OCI-LY3 (cell line): ENCODE data around the gene HIGD1C.
"Not testable (repeated sequence)": the region's sequence is repeated elsewhere in the genome, so short reads cannot be mapped to it uniquely, and the experiment has no call there.

Experiments used
- H2AFZ ChIP-seq: fragments of 200-600, 300-600 bp; shearing (Covaris generic); 2 replicates; pipeline ENCODE4 v1.6.0; 2014; ENCODE audit warnings: antibody characterized with exemption, low read depth, low read length
- H3K27ac ChIP-seq: fragments of 200-600, 300-600 bp; sonication (generic); 2 replicates; pipeline ENCODE4 v1.5.1; 2014; ENCODE audit warnings: mild to moderate bottlenecking, low read length, moderate library complexity, mixed read lengths
- H3K27me3 ChIP-seq: fragments of 200-600, 300-600 bp; sonication (generic); 2 replicates; pipeline ENCODE4 v1.6.1; 2014; ENCODE audit warnings: low read depth, low read length, mixed read lengths
- H3K36me3 ChIP-seq: fragments of 200-600, 300-600 bp; sonication (generic); replicated peaks from 2 replicates; pipeline ENCODE3; 2014; ENCODE audit warnings: low read depth, low read length, mixed read lengths
- H3K4me1 ChIP-seq: fragments of 300-600, 200-600 bp; sonication (generic); 2 replicates; pipeline ENCODE4 v1.6.1; 2014; ENCODE audit warnings: low read length, mixed read lengths
- H3K4me2 ChIP-seq: fragments of 200-600, 300-600 bp; sonication (generic); 2 replicates; pipeline ENCODE4 v1.6.1; 2014; ENCODE audit warnings: low read length, mixed read lengths
- H3K4me3 ChIP-seq: fragments of 300-600, 200-600 bp; sonication (generic); 2 replicates; pipeline ENCODE4 v1.5.1; 2014; ENCODE audit warnings: antibody characterized with exemption, mild to moderate bottlenecking, low read length, moderate library complexity
- H3K79me2 ChIP-seq: fragments of 300-600, 200-600 bp; shearing (Covaris generic); 2 replicates; pipeline ENCODE4 v1.6.1; 2014; ENCODE audit warnings: mild to moderate bottlenecking, low read length, mixed read lengths
- H3K9ac ChIP-seq: fragments of 300-600, 200-600 bp; shearing (Covaris generic); 2 replicates; pipeline ENCODE4 v1.6.0; 2014; ENCODE audit warnings: mild to moderate bottlenecking, low read length, moderate library complexity
- H3K9me3 ChIP-seq: fragments of 200-600, 300-600 bp; shearing (Covaris generic); 2 replicates; pipeline ENCODE4 v1.6.1; 2014; ENCODE audit warnings: low read length, mixed read lengths; ENCODE audit not compliant: insufficient read depth
- H4K20me1 ChIP-seq: fragments of 200-600, 300-600 bp; sonication (generic); 2 replicates; pipeline ENCODE4 v1.6.1; 2016; ENCODE audit warnings: low read length, mixed read lengths; ENCODE audit not compliant: insufficient read depth
- CTCF ChIP-seq: fragments of 200-600, 300-600 bp; sonication (generic); IDR thresholded peaks from 2 replicates; pipeline ENCODE4 v1.5.1; 2014; ENCODE audit warnings: antibody characterized with exemption, low read length, low read depth
- EZH2phosphoT487 ChIP-seq: fragments of 200-600 bp; shearing (Covaris generic); IDR thresholded peaks from 2 replicates; pipeline ENCODE4 v1.6.1; 2018; ENCODE audit warnings: antibody characterized with exemption, mixed run types, low read depth

The HIGD1C gene

DNA sequence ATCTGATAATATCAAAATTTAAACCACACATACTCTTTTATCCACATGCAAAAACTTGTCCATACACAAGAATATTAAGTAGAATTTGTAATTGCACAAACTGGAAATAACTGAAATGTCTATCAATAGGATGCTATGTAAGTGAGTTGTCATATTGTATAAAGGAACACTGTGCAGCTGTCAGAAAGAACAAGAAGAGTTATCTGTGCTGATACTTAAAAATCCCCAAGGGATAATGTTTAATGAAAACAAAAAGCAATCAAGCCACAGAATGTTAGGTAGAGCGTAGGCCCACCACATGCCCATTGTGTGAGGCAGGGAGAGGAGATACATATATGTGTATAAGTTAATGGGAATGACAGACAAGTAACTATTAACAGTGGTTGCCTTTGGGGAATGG lies 25.9 kb upstream of the HIGD1C start:
- Histone ChIP-seq H3K4me1 (peaks cover 53% of the 10 kb centered on the region), H3K79me2 (peaks cover 11% of the 10 kb centered on the region), H3K9ac (peak overlapping the region; percentile 18; the same call in 1 of the 2 replicates), H3K4me2 (peak overlapping the region; percentile 69), H3K4me3 (peak overlapping the region; percentile 81), H3K9me3 (no peaks in the 10 kb centered on the region), H2AFZ (no peak overlapping the region), H3K36me3 (no peaks in the 10 kb centered on the region), H3K27ac (no peak overlapping the region), H4K20me1 (no peaks in the 10 kb centered on the region), H3K27me3 (no peaks in the 10 kb centered on the region)
- TF ChIP-seq CTCF (no peak), EZH2phosphoT487 (no peak)

DNA sequence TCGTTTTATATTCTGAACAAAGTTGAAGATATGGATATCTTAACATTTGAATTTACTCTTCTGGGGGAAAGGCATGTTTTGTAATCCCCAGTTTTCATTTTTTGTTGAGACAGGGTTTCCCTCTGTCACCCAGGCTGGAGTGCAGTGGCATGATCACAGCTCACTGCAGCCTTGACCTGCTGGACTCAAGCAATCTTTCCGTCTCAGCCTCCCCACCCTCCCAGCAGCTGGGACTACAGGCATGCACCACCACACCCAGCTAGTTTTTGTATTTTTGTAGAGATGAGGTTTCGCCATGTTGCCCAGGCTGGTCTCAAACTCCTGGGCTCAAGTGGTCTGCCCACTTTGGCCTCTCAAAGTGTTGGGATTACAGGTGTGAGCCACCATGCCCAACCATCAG lies 25.4 kb upstream of the HIGD1C start:
- H3K9ac ChIP-seq, H4K20me1 ChIP-seq, H3K9me3 ChIP-seq, H3K36me3 ChIP-seq, H3K27me3 ChIP-seq, H3K27ac ChIP-seq, H2AFZ ChIP-seq: not testable (repeated sequence)
- Histone ChIP-seq H3K79me2 (peaks cover 11% of the 10 kb centered on the region), H3K4me3 (peak overlapping the region; percentile 12), H3K4me2 (peak overlapping the region; percentile 69), H3K4me1 (peaks cover 52% of the 10 kb centered on the region)

GRCh38 chr12:50927356-50927755 lies 25.0 kb upstream of the HIGD1C start:
- H3K4me2 ChIP-seq, result peak overlapping the region; percentile 69
- H3K4me3 ChIP-seq, result peak overlapping the region; percentile 12

DNA sequence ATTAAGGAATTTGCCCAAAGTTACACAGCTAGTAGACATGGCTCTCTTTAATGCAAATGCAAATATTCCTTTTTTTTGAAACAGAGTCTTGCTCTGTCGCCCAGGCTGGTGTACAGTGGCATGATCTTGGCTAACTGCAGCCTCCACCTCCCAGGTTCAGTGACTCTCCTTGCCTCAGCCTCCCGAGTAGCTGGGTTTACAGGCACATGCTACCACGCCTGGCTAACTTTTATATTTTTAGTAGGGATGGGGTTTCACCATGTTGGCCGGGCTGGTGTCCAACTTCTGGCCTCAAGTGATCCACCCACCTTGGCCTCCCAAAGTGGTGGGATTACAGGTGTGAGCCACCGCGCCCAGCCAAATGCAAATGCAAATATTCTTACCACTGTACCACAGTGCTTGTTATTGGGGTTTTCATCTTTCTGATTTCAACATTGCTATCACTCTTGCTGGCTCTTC lies 24.5 kb upstream of the HIGD1C start:
- peaks cover 11% of the 10 kb centered on the region for H3K79me2 ChIP-seq
- no peak overlapping the region for H3K9ac ChIP-seq
- H3K4me3 ChIP-seq, result peak overlapping the region; percentile 12

More at GRCh38 chr12:50927356-50927755, 25.0 kb upstream of the HIGD1C start:
- Histone ChIP-seq H3K79me2 (peaks cover 11% of the 10 kb centered on the region), H3K9ac (no peak overlapping the region), H3K9me3 (no peaks in the 10 kb centered on the region), H4K20me1 (no peaks in the 10 kb centered on the region), H3K36me3 (no peaks in the 10 kb centered on the region), H3K4me1 (peaks cover 48% of the 10 kb centered on the region), H3K27ac (no peak overlapping the region), H2AFZ (no peak overlapping the region), H3K27me3 (no peaks in the 10 kb centered on the region)
- no peak for TF ChIP-seq CTCF
- TF ChIP-seq EZH2phosphoT487, result no peak

More for the DNA sequence above, 24.5 kb upstream of the HIGD1C start:
- H3K27me3 ChIP-seq, result no peaks in the 10 kb centered on the region
- no peaks in the 10 kb centered on the region for H4K20me1 ChIP-seq
- H3K4me1 ChIP-seq, result peaks cover 44% of the 10 kb centered on the region
- H3K27ac ChIP-seq, result no peak overlapping the region
- H2AFZ ChIP-seq, result no peak overlapping the region
- peak overlapping the region; percentile 69 for H3K4me2 ChIP-seq
- no peaks in the 10 kb centered on the region for H3K9me3 ChIP-seq
- TF ChIP-seq EZH2phosphoT487, result no peak
- no peak for TF ChIP-seq CTCF
- H3K36me3 ChIP-seq, result no peaks in the 10 kb centered on the region
